SK-N-SH (cell line): Measurements from ENCODE around the gene GUCY2F. TPM values are rescaled to one million over a fixed set of nuclear protein-coding genes. Genes with fewer than 3 reads are reported as not detected.

Experiments used
- CTCF ChIA-PET: fragments of 300-600, 350-600 bp; formaldehyde crosslinking; extraction: SDS; loops from one replicate; lab custom pipeline; 2021; lab: Yijun Ruan, JAX
- POLR2A ChIA-PET: fragments of 350-600 bp; sonication (Branson Sonifier 250); formaldehyde crosslinking; extraction: SDS; loops from one replicate; lab custom pipeline; 2020; ENCODE audit warnings: antibody characterized with exemption, inconsistent platforms; lab: Yijun Ruan, JAX
- DNase-seq: peaks from one replicate; pipeline ENCODE4 v3.0.0; 2012
- H2AFZ ChIP-seq: fragments of 200-600 bp; sonication (generic); 2 replicates; pipeline ENCODE4 v1.8.1; 2016; ENCODE audit warnings: antibody characterized with exemption, mild to moderate bottlenecking, low read depth
- H3F3A ChIP-seq: fragments of 200-600 bp; sonication (generic); replicated peaks from 2 replicates; pipeline ENCODE3; 2016; ENCODE audit warnings: antibody characterized with exemption, mild to moderate bottlenecking; ENCODE audit not compliant: insufficient read depth
- H3K27ac ChIP-seq, 2 experiments: fragments of 200-500 bp in 1 of 2; fragments of 200-600 bp in 1 of 2; sonication (Bioruptor generic) in 1 of 2; sonication (generic), shearing (Covaris generic) in 1 of 2; 2 replicates each; pipeline versions ENCODE4 v1.5.1 to v1.6.1; 2014 to 2016; ENCODE audit warnings: low read depth in 2 of 2, inconsistent platforms in 1 of 2, low read length in 1 of 2, mild to moderate bottlenecking in 1 of 2, mixed read lengths in 1 of 2
- H3K27me3 ChIP-seq: fragments of 200-600 bp; sonication (generic), shearing (Covaris generic); 2 replicates; pipeline ENCODE4 v1.6.1; 2016; ENCODE audit warnings: mixed run types; ENCODE audit not compliant: insufficient read depth
- H3K36me3 ChIP-seq, 2 experiments: fragments of 200-500 bp in 1 of 2; fragments of 200-600 bp in 1 of 2; sonication (Bioruptor generic) in 1 of 2; sonication (generic) in 1 of 2; replicated peaks in 1 of 2; 2 replicates each; pipeline versions ENCODE3 to v1.5.1; 2014 to 2016; ENCODE audit warnings: low read length in 1 of 2, mild to moderate bottlenecking in 1 of 2; ENCODE audit not compliant: insufficient read depth in 2 of 2, control insufficient read depth in 1 of 2
- H3K4me1 ChIP-seq, 2 experiments: fragments of 200-500 bp in 1 of 2; fragments of 200-600 bp in 1 of 2; sonication (Bioruptor generic) in 1 of 2; sonication (generic), shearing (Covaris generic) in 1 of 2; 2 replicates each; pipeline versions ENCODE4 v1.5.1 to v1.6.1; 2014 to 2016; ENCODE audit warnings: low read depth in 1 of 2, low read length in 1 of 2, mixed run types in 1 of 2; ENCODE audit not compliant: insufficient read depth in 2 of 2, control insufficient read depth in 1 of 2
- H3K4me2 ChIP-seq: fragments of 200-600 bp; sonication (generic), shearing (Covaris generic); 2 replicates; pipeline ENCODE4 v1.6.1; 2017; ENCODE audit warnings: mixed run types
- H3K4me3 ChIP-seq, 2 experiments: fragments of 200-500 bp in 1 of 2; fragments of 200-600 bp in 1 of 2; sonication (Bioruptor generic) in 1 of 2; sonication (generic), shearing (Covaris generic) in 1 of 2; 2 replicates each; pipeline versions ENCODE4 v1.5.1 to v1.8.1; 2014 to 2016; ENCODE audit warnings: low read depth in 2 of 2, inconsistent platforms in 1 of 2, low read length in 1 of 2, mild to moderate bottlenecking in 1 of 2, mixed read lengths in 1 of 2, moderate library complexity in 1 of 2
- H3K79me2 ChIP-seq: fragments of 200-600 bp; sonication (generic); 2 replicates; pipeline ENCODE4 v1.8.1; 2017; ENCODE audit warnings: mild to moderate bottlenecking; ENCODE audit not compliant: insufficient read depth
- H3K9ac ChIP-seq: fragments of 200-600 bp; sonication (generic); 2 replicates; pipeline ENCODE4 v1.6.1; 2017; ENCODE audit warnings: mixed run types
- H3K9me2 ChIP-seq: fragments of 200-600 bp; sonication (generic); 2 replicates; pipeline ENCODE4 v1.6.1; 2017; ENCODE audit warnings: mixed run types
- H3K9me3 ChIP-seq: fragments of 200-600 bp; sonication (generic); 2 replicates; pipeline ENCODE4 v1.6.1; 2017; ENCODE audit warnings: mixed run types, mild to moderate bottlenecking, moderate library complexity
- H4K20me1 ChIP-seq: fragments of 200-600 bp; sonication (generic); 2 replicates; pipeline ENCODE4 v1.6.1; 2017; ENCODE audit warnings: mild to moderate bottlenecking, mixed run types; ENCODE audit not compliant: insufficient read depth
- ELF1 ChIP-seq: IDR thresholded peaks from 2 replicates; pipeline ENCODE4 v1.4.0; 2012
- EP300 ChIP-seq, 2 experiments: IDR thresholded peaks; 2 replicates each; pipeline versions ENCODE4 v1.4.0 to v1.6.1; 2012; ENCODE audit warnings: borderline replicate concordance in 1 of 2, low read depth in 1 of 2, low read length in 1 of 2
- EZH2phosphoT487 ChIP-seq: fragments of 200-600 bp; sonication (generic); IDR thresholded peaks from 2 replicates; pipeline ENCODE4 v1.6.1; 2017; ENCODE audit warnings: low read depth, mixed run types, mild to moderate bottlenecking, antibody characterized with exemption, moderate library complexity, borderline replicate concordance
- FOSL2 ChIP-seq: IDR thresholded peaks from 2 replicates; pipeline ENCODE4 v1.4.0; 2012; ENCODE audit warnings: low read depth, mild to moderate bottlenecking, moderate library complexity, borderline replicate concordance
- FOXM1 ChIP-seq: IDR thresholded peaks from 2 replicates; pipeline ENCODE4 v1.4.0; 2012; ENCODE audit warnings: low read depth, mild to moderate bottlenecking
- GABPA ChIP-seq: IDR thresholded peaks from 2 replicates; pipeline ENCODE4 v1.4.0; 2012; ENCODE audit warnings: low read depth, mild to moderate bottlenecking
- MAX ChIP-seq: IDR thresholded peaks from 2 replicates; pipeline ENCODE4 v1.4.0; 2012; ENCODE audit warnings: low read depth
- MEF2A ChIP-seq: IDR thresholded peaks from 2 replicates; pipeline ENCODE4 v1.4.0; 2012; ENCODE audit warnings: low read depth, borderline replicate concordance
- MXI1 ChIP-seq: IDR thresholded peaks from 2 replicates; pipeline ENCODE4 v1.6.1; 2012; ENCODE audit warnings: mild to moderate bottlenecking, low read depth, low read length, improper control_type of control experiment
- NFIC ChIP-seq: IDR thresholded peaks from 2 replicates; pipeline ENCODE4 v1.4.0; 2012; ENCODE audit warnings: borderline replicate concordance
- NRF1 ChIP-seq: IDR thresholded peaks from 2 replicates; pipeline ENCODE4 v1.6.1; 2012; ENCODE audit warnings: low read depth, mild to moderate bottlenecking, low read length
- PBX3 ChIP-seq: IDR thresholded peaks from 2 replicates; pipeline ENCODE4; 2012
- POLR2AphosphoS5 ChIP-seq: IDR thresholded peaks from 2 replicates; pipeline ENCODE4 v1.6.1; 2012; ENCODE audit warnings: low read depth, low read length
- RAD21 ChIP-seq: IDR thresholded peaks from 2 replicates; pipeline ENCODE4 v1.6.1; 2012; ENCODE audit warnings: mild to moderate bottlenecking, low read length
- RCOR1 ChIP-seq: fragments of 150-350 bp; IDR thresholded peaks from 2 replicates; pipeline ENCODE4 v1.6.1; 2017; ENCODE audit warnings: antibody characterized with exemption, low read length
- RXRA ChIP-seq: IDR thresholded peaks from 2 replicates; pipeline ENCODE4 v1.4.0; 2012; ENCODE audit warnings: low read depth, mild to moderate bottlenecking, borderline replicate concordance
- SMC3 ChIP-seq: IDR thresholded peaks from 2 replicates; pipeline ENCODE4 v1.6.1; 2012; ENCODE audit warnings: low read depth, low read length, improper control_type of control experiment
- TAF1 ChIP-seq: IDR thresholded peaks from 2 replicates; pipeline ENCODE4 v1.6.1; 2012; ENCODE audit warnings: low read depth, mild to moderate bottlenecking, low read length, moderate library complexity, borderline replicate concordance
- TEAD4 ChIP-seq: IDR thresholded peaks from 2 replicates; pipeline ENCODE4 v1.4.0; 2012; ENCODE audit warnings: mild to moderate bottlenecking, borderline replicate concordance; ENCODE audit not compliant: insufficient read depth
- USF1 ChIP-seq: IDR thresholded peaks from 2 replicates; pipeline ENCODE4 v1.4.0; 2012; ENCODE audit warnings: low read depth, borderline replicate concordance
- USF2 ChIP-seq: fragments of 150-350 bp; IDR thresholded peaks from 2 replicates; pipeline ENCODE4 v1.6.1; 2017; ENCODE audit warnings: antibody characterized with exemption, low read length, low read depth, borderline replicate concordance
- ZBTB33 ChIP-seq: IDR thresholded peaks from 2 replicates; pipeline ENCODE4 v1.4.0; 2012; ENCODE audit warnings: low read depth, borderline replicate concordance
- WGBS: methylation state at CpG from one replicate; pipeline ENCODE4 v1.1.6; 2017; ENCODE audit warnings: low lambda C conversion rate; 5-methylcytosine and 5-hydroxymethylcytosine counted together
- polyA plus RNA-seq, 3 experiments: library from polyadenylated mRNA; depleted of rRNA; stranded (reverse); fragments of >200 nt; gene quantifications; 2 replicates each; pipeline ENCODE4 v1.2.3, GENCODE V29; 2012
- TF ChIP-seq, protein P1 (sequence below): fragments of 200-600 bp; sonication (generic); IDR thresholded peaks from 2 replicates; pipeline ENCODE4 v1.6.1; 2017; ENCODE audit warnings: antibody characterized with exemption, mild to moderate bottlenecking, moderate library complexity

The GUCY2F gene
- polyA plus RNA-seq, 1 of the 3 experiments (the other 2 are of a cell fraction): not detected

GRCh38 chrX:109475174-109475891 lies 6.6 kb downstream of the GUCY2F start:
- Histone ChIP-seq H3K9me2 (no peaks in the 10 kb centered on the region), H3K79me2 (no peaks in the 10 kb centered on the region), H3K27ac (no peak overlapping the region), H3K4me3 (peak overlapping the region; percentile 6 to 39; a peak in 2 of 4 replicates), H3F3A (peaks cover 13% of the 10 kb centered on the region), H3K36me3 (no peaks in the 10 kb centered on the region), H3K9ac (no peak overlapping the region), H3K9me3 (no peaks in the 10 kb centered on the region), H4K20me1 (no peaks in the 10 kb centered on the region), H2AFZ (peak overlapping the region; percentile 64), H3K27me3 (peaks cover 35% of the 10 kb centered on the region; the same call in 1 of the 2 replicates), H3K4me1 (peaks cover 0 to 3% of the 10 kb centered on the region in 2 experiments; a peak in 1 of 4 replicates), H3K4me2 (peak overlapping the region; percentile 40; the same call in 1 of the 2 replicates)
- peak; percentile 31 for DNase-seq
- CTCF ChIA-PET: interaction anchor here (1.4 to 5.9 kb wide), 6 partner anchors 9 to 776 kb away, joined by 3 to 68 read pairs (median 6); no protein-coding TSS in a partner anchor
- WGBS: 8% methylated on average over 23 of the region's 23 CpGs
- POLR2A ChIA-PET: no interaction called here
- no peak for TF ChIP-seq GABPA
- no peak for TF ChIP-seq RCOR1
- TF ChIP-seq RXRA: no peak
- TF ChIP-seq, protein P1, sequence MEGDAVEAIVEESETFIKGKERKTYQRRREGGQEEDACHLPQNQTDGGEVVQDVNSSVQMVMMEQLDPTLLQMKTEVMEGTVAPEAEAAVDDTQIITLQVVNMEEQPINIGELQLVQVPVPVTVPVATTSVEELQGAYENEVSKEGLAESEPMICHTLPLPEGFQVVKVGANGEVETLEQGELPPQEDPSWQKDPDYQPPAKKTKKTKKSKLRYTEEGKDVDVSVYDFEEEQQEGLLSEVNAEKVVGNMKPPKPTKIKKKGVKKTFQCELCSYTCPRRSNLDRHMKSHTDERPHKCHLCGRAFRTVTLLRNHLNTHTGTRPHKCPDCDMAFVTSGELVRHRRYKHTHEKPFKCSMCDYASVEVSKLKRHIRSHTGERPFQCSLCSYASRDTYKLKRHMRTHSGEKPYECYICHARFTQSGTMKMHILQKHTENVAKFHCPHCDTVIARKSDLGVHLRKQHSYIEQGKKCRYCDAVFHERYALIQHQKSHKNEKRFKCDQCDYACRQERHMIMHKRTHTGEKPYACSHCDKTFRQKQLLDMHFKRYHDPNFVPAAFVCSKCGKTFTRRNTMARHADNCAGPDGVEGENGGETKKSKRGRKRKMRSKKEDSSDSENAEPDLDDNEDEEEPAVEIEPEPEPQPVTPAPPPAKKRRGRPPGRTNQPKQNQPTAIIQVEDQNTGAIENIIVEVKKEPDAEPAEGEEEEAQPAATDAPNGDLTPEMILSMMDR: peak; percentile 69
- TF ChIP-seq ZBTB33: no peak
- no peak for TF ChIP-seq FOXM1
- TF ChIP-seq NFIC: no peak
- no peak for TF ChIP-seq MEF2A
- TF ChIP-seq RAD21: peak; percentile 31; the same call in 1 of the 2 replicates
- no peak for TF ChIP-seq NRF1
- no peak for TF ChIP-seq POLR2AphosphoS5
- TF ChIP-seq MAX: no peak
- TF ChIP-seq TAF1: no peak
- TF ChIP-seq USF2: no peak
- no peak for TF ChIP-seq MXI1
- TF ChIP-seq EP300 (IDR thresholded peaks at IDR 0.05; ENCODE audit: borderline replicate concordance in 1 of 2, low read depth in 1 of 2, low read length in 1 of 2): no peak
- no peak for TF ChIP-seq EZH2phosphoT487
- no peak for TF ChIP-seq ELF1
- TF ChIP-seq SMC3: 0 out of 2 replicates have a peak, but pooled peaks have one; percentile 27
- no peak for TF ChIP-seq PBX3
- TF ChIP-seq TEAD4: no peak
- TF ChIP-seq FOSL2: no peak
- no peak for TF ChIP-seq USF1
